Vagina (tissue), 2 donors: Measurements from ENCODE around the gene CCDC141. TPM values are rescaled to one million over a fixed set of nuclear protein-coding genes. Genes with fewer than 3 reads are reported as not detected.

ENCODE experiments used
- DNase-seq, 2 donors: peaks; one replicate each; pipeline ENCODE4 v3.0.0-alpha.2; 2017; ENCODE audit errors: extremely low spot score in 2 of 2
- H3K27ac ChIP-seq: fragments of 200-600 bp; sonication (generic); one replicate; pipeline ENCODE4 v1.5.1; 2019
- H3K27me3 ChIP-seq: fragments of 200-600 bp; sonication (generic); one replicate; pipeline ENCODE4 v1.5.1; 2019
- H3K36me3 ChIP-seq, 2 donors: fragments of 200-600 bp; sonication (generic); one replicate each; pipeline ENCODE4 v1.5.1; 2017 to 2019
- H3K4me1 ChIP-seq: fragments of 200-600 bp; sonication (generic); one replicate; pipeline ENCODE4 v1.5.1; 2019
- H3K4me3 ChIP-seq, 2 donors: fragments of 200-600 bp; sonication (generic); 1 replicate in 1 of 2; 2 replicates in 1 of 2; pipeline ENCODE4 v1.5.1; 2016 to 2019
- H3K9me3 ChIP-seq: fragments of 200-600 bp; sonication (generic); one replicate; pipeline ENCODE4 v1.5.1; 2019
- POLR2A ChIP-seq, 2 donors: fragments of 450-650 bp; IDR thresholded peaks; one replicate each; pipeline ENCODE4 v1.6.1; 2017; ENCODE audit warnings: antibody characterized with exemption in 2 of 2, mild to moderate bottlenecking in 2 of 2, moderate library complexity in 2 of 2
- POLR2AphosphoS5 ChIP-seq, 2 donors: sonication (generic); formaldehyde crosslinking; IDR thresholded peaks; one replicate each; pipeline ENCODE4 v1.9.0; 2017; ENCODE audit warnings: antibody characterized with exemption in 2 of 2, mild to moderate bottlenecking in 2 of 2, low read depth in 1 of 2; ENCODE audit not compliant: insufficient read depth in 1 of 2
- intact Hi-C: fragments of 100-400 bp; cut with DNase I; formaldehyde crosslinking; loops from one replicate; pipeline ENCODE4 v1.15.1; 2023
- total RNA-seq: library from RNA; depleted of rRNA; stranded (reverse); fragments of >200 nt; gene quantifications from one replicate; pipeline ENCODE4 v1.2.3, GENCODE V29; 2016
- TF ChIP-seq, protein P1 (sequence below), 3 experiments: fragments of 450-650 bp in 2 of 3; fragments of 200-600 bp in 1 of 3; sonication (generic) in 1 of 3; IDR thresholded peaks; one replicate each; pipeline ENCODE4 v1.5.1; 2017 to 2019; ENCODE audit warnings: antibody characterized with exemption in 3 of 3, mild to moderate bottlenecking in 2 of 3, moderate library complexity in 2 of 3

The CCDC141 gene
- total RNA-seq, 1 donor from 2014 or later = 2.0 TPM

GRCh38 chr2:178834086-178834485 lies 215.9 kb downstream of the CCDC141 start:
- Histone ChIP-seq H3K36me3 (no peaks in the 10 kb centered on the region), H3K4me1 (no peaks in the 10 kb centered on the region), H3K27me3 (no peaks in the 10 kb centered on the region), H3K9me3 (no peaks in the 10 kb centered on the region), H3K27ac (no peak overlapping the region), H3K4me3 (no peak overlapping the region)
- TF ChIP-seq POLR2A (IDR thresholded peaks at IDR 0.05) (no peak), POLR2AphosphoS5 (IDR thresholded peaks at IDR 0.05; ENCODE audit: insufficient read depth in 1 of 2, low read depth in 1 of 2) (no peak)
- TF ChIP-seq, protein P1, sequence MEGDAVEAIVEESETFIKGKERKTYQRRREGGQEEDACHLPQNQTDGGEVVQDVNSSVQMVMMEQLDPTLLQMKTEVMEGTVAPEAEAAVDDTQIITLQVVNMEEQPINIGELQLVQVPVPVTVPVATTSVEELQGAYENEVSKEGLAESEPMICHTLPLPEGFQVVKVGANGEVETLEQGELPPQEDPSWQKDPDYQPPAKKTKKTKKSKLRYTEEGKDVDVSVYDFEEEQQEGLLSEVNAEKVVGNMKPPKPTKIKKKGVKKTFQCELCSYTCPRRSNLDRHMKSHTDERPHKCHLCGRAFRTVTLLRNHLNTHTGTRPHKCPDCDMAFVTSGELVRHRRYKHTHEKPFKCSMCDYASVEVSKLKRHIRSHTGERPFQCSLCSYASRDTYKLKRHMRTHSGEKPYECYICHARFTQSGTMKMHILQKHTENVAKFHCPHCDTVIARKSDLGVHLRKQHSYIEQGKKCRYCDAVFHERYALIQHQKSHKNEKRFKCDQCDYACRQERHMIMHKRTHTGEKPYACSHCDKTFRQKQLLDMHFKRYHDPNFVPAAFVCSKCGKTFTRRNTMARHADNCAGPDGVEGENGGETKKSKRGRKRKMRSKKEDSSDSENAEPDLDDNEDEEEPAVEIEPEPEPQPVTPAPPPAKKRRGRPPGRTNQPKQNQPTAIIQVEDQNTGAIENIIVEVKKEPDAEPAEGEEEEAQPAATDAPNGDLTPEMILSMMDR (IDR thresholded peaks at IDR 0.05) = no peak
- intact Hi-C loops = no loop called here
- DNase-seq = no peak

GRCh38 chr2:178833382-178833781 lies 216.6 kb downstream of the CCDC141 start:
- intact Hi-C loops = no loop called here

DNA sequence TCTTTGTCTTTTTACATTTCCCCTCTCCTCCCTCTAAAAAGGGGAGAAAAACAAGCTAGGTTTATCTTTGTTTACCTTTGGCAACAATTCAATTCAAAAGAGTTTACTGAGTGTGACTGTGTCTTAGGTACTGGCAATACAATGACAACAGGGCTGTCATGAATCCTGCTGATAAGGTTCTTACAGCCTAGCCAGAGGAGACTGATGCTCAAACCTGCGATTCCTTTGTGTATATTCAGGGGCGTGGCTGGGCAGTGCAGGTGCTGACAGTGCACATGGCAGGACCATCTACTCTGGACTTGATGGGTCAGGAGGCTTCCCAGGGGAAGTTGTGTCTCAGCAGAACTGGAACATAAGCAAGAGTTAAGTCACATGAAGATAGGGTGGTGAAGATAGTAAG lies 219.5 kb downstream of the CCDC141 start:
- no peak overlapping the region for H3K4me3 ChIP-seq
- no peaks in the 10 kb centered on the region for H3K27me3 ChIP-seq
- no peak for TF ChIP-seq POLR2AphosphoS5 (IDR thresholded peaks at IDR 0.05; ENCODE audit: insufficient read depth in 1 of 2, low read depth in 1 of 2)
- TF ChIP-seq, protein P1 (IDR thresholded peaks at IDR 0.05) = no peak
- H3K27ac ChIP-seq = no peak overlapping the region
- no peaks in the 10 kb centered on the region for H3K9me3 ChIP-seq
- H3K4me1 ChIP-seq = no peaks in the 10 kb centered on the region
- intact Hi-C loops = no loop called here
- no peaks in the 10 kb centered on the region for H3K36me3 ChIP-seq
- no peak for DNase-seq

More at GRCh38 chr2:178833382-178833781, 216.6 kb downstream of the CCDC141 start:
- Histone ChIP-seq H3K27me3 (no peaks in the 10 kb centered on the region), H3K9me3 (no peaks in the 10 kb centered on the region), H3K36me3 (no peaks in the 10 kb centered on the region), H3K4me1 (no peaks in the 10 kb centered on the region), H3K4me3 (no peak overlapping the region), H3K27ac (no peak overlapping the region)
- TF ChIP-seq, protein P1 (IDR thresholded peaks at IDR 0.05) = no peak
- TF ChIP-seq POLR2A (IDR thresholded peaks at IDR 0.05) (no peak), POLR2AphosphoS5 (IDR thresholded peaks at IDR 0.05; ENCODE audit: insufficient read depth in 1 of 2, low read depth in 1 of 2) (no peak)
- DNase-seq = no peak

- DNase-seq = no peak
- H3K27me3 ChIP-seq = no peaks in the 10 kb centered on the region
- H3K4me1 ChIP-seq = no peaks in the 10 kb centered on the region
- no peak for TF ChIP-seq POLR2AphosphoS5 (IDR thresholded peaks at IDR 0.05; ENCODE audit: insufficient read depth in 1 of 2, low read depth in 1 of 2)
- no peaks in the 10 kb centered on the region for H3K9me3 ChIP-seq
- no peak overlapping the region for H3K4me3 ChIP-seq
- intact Hi-C loops = no loop called here
- H3K36me3 ChIP-seq = no peaks in the 10 kb centered on the region
- no peak overlapping the region for H3K27ac ChIP-seq
Measured at GRCh38 chr2:178829981-178830380, 220.0 kb downstream of the CCDC141 start.

DNA sequence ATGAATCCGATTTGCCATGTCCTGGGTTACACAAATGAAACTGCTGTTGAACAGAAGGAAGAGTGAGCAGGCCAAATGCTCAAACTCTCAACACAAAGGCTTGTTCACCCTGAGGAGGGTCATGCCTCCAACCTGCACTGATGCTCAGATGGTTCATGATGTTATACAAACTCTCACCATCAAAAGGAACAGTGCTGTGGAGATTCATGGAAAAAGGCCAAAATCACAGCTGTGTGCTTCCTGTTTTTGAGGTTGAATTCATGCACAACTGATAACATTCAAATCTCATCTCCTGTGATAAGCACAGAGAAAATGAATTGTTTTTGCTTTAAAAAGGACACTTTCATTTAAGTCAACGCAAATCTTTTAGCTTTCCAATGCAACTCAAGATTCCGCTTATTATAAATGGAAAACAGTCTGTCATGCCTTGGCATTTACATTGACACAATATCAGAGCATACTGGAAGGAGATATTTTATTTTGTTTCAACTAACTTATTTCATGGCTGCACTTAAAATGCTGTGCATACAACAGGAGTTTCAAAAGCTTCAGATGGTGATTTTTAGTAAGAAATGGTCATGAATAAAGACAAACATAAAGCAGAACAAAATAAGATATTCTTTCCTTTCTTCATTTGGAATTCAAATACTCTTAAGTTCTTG lies 220.5 kb downstream of the CCDC141 start:
- no peak for TF ChIP-seq POLR2A (IDR thresholded peaks at IDR 0.05)
- TF ChIP-seq POLR2AphosphoS5 (IDR thresholded peaks at IDR 0.05; ENCODE audit: insufficient read depth in 1 of 2, low read depth in 1 of 2) = no peak
- TF ChIP-seq, protein P1 (IDR thresholded peaks at IDR 0.05) = no peak
- H3K27ac ChIP-seq = no peak overlapping the region
- H3K36me3 ChIP-seq = no peaks in the 10 kb centered on the region
- H3K4me1 ChIP-seq = no peaks in the 10 kb centered on the region
- no peak for DNase-seq
- no peaks in the 10 kb centered on the region for H3K9me3 ChIP-seq
- H3K4me3 ChIP-seq = no peak overlapping the region
- intact Hi-C loops = no loop called here
- no peaks in the 10 kb centered on the region for H3K27me3 ChIP-seq
